SIG-M5 (cell line): Measurements from ENCODE around the gene CFAP58.

Source experiments
- DNase-seq: peaks from one replicate; lab custom pipeline; 2025; lab: John Stamatoyannopoulos, UW

CFAP58 gene

GRCh38 chr10:104376784-104377300, 23.2 kb downstream of the CFAP58 start:
- no peak for DNase-seq

GRCh38 chr10:104380336-104380735, 26.7 kb downstream of the CFAP58 start:
- no peak for DNase-seq

- DNase-seq = no peak
Observed at GRCh38 chr10:104387130-104387888, 33.7 kb downstream of the CFAP58 start.

- DNase-seq = no peak
Observed at GRCh38 chr10:104388830-104389229, 35.2 kb downstream of the CFAP58 start.

GRCh38 chr10:104391150-104391968, 37.7 kb downstream of the CFAP58 start:
- no peak for DNase-seq

GRCh38 chr10:104391969-104392296, 38.3 kb downstream of the CFAP58 start:
- no peak for DNase-seq

GRCh38 chr10:104393387-104393786, 39.8 kb downstream of the CFAP58 start:
- no peak for DNase-seq

- no peak for DNase-seq
Observed at GRCh38 chr10:104396581-104396980, 42.9 kb downstream of the CFAP58 start.

- DNase-seq = no peak
Observed at GRCh38 chr10:104403636-104404035, 50.0 kb downstream of the CFAP58 start.

- no peak for DNase-seq
Observed at GRCh38 chr10:104406715-104407650, 53.4 kb downstream of the CFAP58 start.

- no peak for DNase-seq
Observed at GRCh38 chr10:104413528-104413927, 59.9 kb downstream of the CFAP58 start.

GRCh38 chr10:104415526-104416165, 62.0 kb downstream of the CFAP58 start:
- DNase-seq = no peak

- DNase-seq = no peak
Observed at GRCh38 chr10:104416851-104417250, 63.2 kb downstream of the CFAP58 start.

- no peak for DNase-seq
Observed at GRCh38 chr10:104417637-104418292, 64.1 kb downstream of the CFAP58 start.

- DNase-seq = no peak
Observed at GRCh38 chr10:104424719-104425118, 71.1 kb downstream of the CFAP58 start.

- no peak for DNase-seq
Observed at GRCh38 chr10:104427989-104428388, 74.4 kb downstream of the CFAP58 start.

- no peak for DNase-seq
Observed at GRCh38 chr10:104429846-104430245, 76.2 kb downstream of the CFAP58 start.

GRCh38 chr10:104430360-104430759, 76.7 kb downstream of the CFAP58 start:
- no peak for DNase-seq

GRCh38 chr10:104433669-104434068, 80.0 kb downstream of the CFAP58 start:
- DNase-seq = no peak

- no peak for DNase-seq
Observed at GRCh38 chr10:104434601-104435000, 81.0 kb downstream of the CFAP58 start.

GRCh38 chr10:104435822-104436221, 82.2 kb downstream of the CFAP58 start:
- DNase-seq = no peak
